GM19438 (cell line): ENCODE results near the gene PTPRE.

Source experiments
- ATAC-seq: cut with Tn5 transposase; IDR thresholded peaks from one replicate; pipeline ENCODE4 v1.9.1; 2021; ENCODE audit warnings: low read depth; ENCODE audit not compliant: unreplicated experiment

The PTPRE gene

GRCh38 chr10:127882801-127883459 is 24.0 kb upstream of the PTPRE start:
- no peak for ATAC-seq

DNA sequence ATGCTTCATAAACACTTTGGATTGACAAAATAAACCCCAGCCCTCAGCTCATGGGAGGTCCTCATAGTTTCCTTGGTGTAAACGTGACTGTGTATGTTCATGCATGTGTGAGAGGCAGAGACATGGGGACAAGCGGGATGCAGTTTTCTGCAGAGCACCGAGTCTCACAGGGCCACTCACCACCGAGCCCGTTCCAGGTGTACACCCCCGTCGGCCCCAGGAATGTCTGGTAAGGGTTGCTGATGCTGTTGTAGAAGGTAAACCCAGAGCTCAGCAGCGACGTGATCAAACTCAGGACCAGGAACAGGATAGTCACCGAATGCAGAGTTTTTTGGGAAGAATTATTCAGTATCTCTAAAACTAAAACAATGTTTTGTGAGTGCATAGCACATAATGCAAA is 23.4 kb upstream of the PTPRE start:
- no peak for ATAC-seq

DNA sequence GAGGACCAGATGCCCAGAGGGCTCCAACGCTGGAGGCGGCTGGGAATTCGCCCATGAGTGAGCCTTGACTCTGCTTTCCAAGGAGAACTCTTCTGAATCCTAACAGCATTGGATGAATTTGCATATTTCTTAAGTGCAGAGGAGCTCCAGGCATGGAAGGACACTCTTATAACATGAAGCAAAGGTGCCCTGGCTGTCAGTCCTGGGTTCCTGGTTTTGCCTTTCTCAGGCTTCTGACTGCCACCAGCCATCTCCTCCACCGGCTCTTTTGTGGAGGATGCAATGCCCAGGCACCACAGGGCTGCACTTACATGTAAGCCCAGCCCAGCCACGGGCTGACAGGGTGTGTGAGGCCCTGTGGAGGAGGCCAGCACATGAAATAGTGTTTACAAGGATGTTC is 22.4 kb upstream of the PTPRE start:
- no peak for ATAC-seq

DNA sequence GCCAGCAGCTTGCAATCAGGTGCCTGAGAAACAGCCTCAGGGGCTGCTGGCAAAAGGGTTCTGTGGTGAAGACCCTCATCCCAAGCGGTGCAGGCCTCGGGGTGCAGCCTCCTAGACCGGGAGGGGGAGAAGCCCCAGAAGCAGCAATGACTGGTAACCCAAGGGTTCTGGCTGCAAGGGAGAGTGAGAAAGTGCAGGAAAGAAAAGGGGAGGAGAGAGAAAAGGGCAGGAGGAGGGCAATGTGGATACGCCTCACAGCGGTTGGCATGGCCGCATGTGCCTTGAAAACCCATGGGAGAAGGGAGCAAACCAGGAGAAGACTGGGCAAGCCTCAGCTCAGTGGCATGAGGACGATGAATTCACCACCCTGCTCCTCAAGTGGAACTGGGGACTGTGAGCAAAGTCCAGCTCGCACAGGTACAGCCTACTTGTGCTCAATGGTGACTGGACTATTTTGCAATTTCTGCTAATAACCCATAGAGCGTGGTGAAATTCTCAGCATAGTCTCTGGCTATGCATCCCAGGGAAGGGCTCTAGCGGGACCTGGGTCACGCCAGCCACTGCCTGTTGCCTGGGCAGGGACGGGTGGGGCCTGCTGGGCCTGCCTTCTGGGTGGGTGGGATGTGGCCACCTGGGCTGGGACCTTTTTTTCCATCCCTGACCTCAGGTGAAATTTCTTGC is 20.4 kb upstream of the PTPRE start:
- ATAC-seq, result no peak

- ATAC-seq, result no peak
Observed at GRCh38 chr10:127887541-127888415, 19.1 kb upstream of the PTPRE start.

DNA sequence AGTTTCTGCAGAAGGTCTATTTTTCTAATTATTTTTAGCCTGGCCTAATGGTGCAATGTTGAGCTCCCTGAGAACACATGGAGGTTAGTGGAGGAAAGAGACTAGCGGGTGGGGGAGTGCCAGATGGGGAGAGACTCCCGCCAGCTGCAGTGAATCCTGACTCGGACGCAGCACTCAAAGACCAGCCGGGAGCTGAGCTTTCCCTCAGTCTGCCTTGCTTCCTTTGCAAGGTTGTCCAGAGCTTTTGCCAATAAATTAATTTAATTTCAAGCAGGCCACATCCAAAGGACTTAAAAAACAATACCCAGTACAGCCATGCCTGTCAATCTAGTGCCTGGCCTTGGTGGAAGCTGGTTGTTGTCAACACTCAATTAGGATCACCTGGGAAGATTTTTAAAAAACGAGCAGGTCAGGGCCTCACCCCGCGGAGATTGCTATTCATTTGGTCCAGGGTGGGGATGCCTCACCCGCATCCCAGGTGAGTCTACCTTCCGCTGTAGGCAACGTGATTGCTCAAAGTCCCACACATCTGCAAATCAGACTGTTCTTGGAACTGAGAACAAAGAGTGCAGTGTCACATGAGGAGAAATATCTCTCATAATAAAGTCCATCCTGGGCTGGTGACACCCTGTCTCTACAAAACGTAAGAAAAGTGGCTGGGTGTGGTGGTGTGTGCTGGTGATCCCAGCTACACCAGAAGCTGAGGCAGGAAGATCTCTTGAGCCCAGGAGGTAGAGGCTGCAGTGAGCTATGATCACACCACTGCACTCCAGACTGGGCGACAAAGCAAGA is 18.2 kb upstream of the PTPRE start:
- ATAC-seq, result no peak

- ATAC-seq, result no peak
Observed at GRCh38 chr10:127889605-127890195, 17.2 kb upstream of the PTPRE start.

GRCh38 chr10:127890216-127890615 is 16.7 kb upstream of the PTPRE start:
- no peak for ATAC-seq

GRCh38 chr10:127890832-127891334 is 16.0 kb upstream of the PTPRE start:
- ATAC-seq, result no peak

DNA sequence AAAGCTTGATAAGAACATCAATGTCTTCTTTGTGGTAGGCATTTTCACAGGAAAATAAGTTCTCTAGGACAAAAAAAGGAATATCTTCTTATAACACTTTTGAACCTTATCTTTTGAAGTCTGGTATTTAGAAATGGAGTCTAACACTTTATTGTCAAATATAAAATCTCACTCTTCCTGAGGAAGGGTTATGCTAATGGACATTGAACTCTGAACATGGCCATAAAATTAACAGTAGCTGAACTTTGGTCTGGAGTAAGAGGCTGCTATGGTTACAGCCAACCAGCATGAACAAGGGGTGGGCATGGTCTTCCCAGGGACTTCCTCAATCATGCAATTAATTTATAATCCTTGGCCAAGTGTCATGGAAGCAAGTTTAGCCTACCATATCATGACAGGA is 14.2 kb upstream of the PTPRE start, which contains the start of gene CLRN3:
Gene CLRN3, minus strand, starts transcription at position 199 of the 400 bp plus-strand sequence. Its CDS starts 157 bp downstream, at position 42.
- ATAC-seq, result no peak

GRCh38 chr10:127894146-127894545 is 12.8 kb upstream of the PTPRE start:
- no peak for ATAC-seq

DNA sequence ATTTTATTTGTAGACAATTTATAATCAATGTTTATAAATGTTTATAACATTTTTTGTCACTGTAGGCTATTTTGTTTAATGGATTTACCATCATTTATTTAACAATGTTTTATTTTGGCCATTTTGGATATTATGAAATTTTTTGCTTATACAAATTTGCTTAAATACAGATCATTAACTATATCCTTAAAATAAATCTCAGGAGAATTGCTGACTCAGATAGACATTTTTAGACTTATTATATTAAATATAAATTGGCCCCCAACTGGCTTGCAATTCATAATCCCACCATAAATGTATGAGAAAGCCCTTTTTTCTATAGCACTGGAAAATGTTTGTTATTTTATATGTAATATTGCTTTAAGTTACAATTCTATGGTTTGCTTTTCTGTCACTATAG is 10.3 kb upstream of the PTPRE start:
- ATAC-seq, result no peak

DNA sequence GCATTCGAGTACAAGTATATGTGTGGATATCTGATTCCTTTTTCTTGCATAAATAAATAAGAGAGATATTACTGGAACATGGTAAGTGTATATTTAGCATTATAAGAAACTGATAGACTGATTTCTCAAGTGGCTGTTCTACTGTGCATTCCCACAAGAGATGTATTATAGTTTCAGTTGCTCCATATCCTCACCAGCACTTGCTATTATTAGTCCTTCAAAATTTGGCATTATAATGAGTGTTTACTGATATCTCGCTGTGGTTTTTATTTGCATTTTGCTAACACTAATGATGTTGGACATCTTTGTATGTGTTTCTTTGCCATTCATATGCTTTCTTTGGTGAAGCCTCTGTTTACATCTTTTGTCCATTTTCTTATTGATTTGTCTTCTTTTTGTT is 9.7 kb upstream of the PTPRE start:
- ATAC-seq, result no peak

DNA sequence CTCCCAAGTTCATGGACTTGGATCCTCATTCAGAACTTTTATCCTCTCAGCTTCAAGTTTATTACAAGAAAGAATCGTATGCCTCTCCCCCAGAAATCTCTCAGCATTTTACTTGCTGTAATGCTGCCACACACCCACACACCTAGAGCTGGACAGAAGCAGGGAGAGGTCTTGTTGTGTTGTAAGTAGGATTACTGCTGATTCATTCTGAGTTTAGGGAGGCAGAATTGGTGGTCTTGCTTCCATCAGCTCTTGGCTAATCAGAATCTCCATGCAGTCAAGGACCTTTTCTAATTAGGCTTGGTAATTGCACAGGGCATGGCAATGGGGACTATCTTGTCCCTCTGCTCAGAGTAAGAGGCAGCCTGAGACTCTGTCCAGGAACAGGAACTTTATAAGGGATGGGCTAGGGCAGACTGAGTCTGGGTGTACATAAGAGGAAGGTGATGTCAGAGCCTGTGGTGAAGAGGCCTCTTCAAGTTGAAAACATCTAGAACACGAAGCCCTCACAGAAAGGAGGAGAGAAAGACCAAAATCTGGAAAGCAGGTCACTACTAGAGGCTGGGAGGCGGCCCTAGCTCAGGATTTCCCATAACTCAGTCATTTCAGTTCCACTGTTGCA is 7.0 kb upstream of the PTPRE start:
- ATAC-seq, result no peak

GRCh38 chr10:127903789-127904188 is 3.1 kb upstream of the PTPRE start:
- ATAC-seq, result no peak

- no peak for ATAC-seq
Observed at GRCh38 chr10:127904311-127905000, 2.4 kb upstream of the PTPRE start.

DNA sequence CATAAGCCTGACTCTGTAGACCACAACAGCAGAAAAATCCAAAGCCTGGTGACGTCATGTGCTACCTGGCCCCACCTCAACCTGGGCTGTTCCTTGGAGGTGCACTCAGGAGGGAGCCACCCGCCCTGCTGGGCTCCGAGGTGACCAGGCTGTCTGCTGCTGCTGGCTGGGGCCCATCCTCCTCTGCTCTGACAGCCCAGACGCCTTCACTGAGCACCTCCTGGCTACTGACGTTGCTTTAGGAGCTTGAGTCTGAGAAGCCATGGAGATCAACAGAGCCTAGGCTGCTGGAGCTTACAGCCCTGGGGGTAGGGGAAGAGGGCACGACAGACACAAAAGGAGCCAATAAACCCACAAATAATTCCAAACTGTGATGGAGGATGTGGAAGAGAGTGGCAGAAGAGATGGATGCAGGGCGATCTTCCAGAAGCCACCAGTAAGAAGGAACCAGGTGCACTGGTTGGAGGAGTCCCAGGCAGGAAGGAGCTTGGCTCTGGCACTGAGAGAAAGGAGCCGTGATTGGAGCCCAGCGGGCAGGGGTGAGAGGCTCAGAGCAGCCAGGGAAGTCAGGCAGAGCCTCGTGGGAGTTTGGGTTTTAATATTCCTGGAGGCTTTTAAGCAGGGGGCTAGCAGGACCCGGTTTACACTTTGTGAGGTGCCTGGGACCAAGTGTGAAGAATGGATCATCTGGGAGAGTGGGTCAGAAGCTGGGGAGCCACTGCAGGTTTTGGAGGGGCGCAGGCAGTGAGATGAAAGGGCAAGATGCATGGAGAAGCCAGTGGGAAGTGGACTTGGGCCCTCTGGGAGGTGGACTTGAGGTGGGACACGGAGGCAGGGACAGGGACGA is 1.7 kb upstream of the PTPRE start:
- ATAC-seq, result no peak

DNA sequence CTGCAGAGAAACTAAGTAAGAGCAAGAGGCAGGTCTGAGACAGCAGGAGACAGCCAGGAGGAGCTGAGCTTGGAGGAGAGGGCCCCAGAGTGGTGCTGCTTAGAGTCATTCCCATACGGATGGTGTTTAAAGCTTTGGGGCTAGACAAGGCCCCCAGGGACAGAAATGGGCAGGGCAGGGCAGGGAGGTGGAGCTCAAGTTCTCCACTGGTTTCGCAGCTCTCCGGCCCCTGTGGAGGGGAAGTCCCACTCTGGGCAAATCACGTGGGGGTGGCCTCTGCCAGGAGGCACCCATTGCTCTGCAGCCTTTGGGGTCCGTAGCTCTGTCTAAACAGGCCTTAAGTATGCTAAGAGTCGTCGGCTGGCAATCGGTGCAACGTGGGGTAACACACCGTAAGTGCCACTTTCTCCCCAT is 1.0 kb upstream of the PTPRE start:
- ATAC-seq, result no peak
